Effector CD4-positive, alpha-beta T cell (primary cell): ENCODE results near the gene TASOR2.

Experiments
- DNase-seq: peaks from one replicate; pipeline ENCODE4 v3.0.0-alpha.2; 2020

The TASOR2 gene

GRCh38 chr10:5655121-5655520 lies 29.5 kb upstream of the TASOR2 start:
- no peak for DNase-seq

GRCh38 chr10:5656737-5657579 lies 27.7 kb upstream of the TASOR2 start:
- no peak for DNase-seq

- DNase-seq: no peak
Measured at GRCh38 chr10:5658871-5659618, 25.6 kb upstream of the TASOR2 start.

- no peak for DNase-seq
Measured at GRCh38 chr10:5659702-5660528, 24.7 kb upstream of the TASOR2 start.

GRCh38 chr10:5661043-5661442 lies 23.6 kb upstream of the TASOR2 start:
- no peak for DNase-seq

- DNase-seq: no peak
Measured at GRCh38 chr10:5662708-5663579, 21.7 kb upstream of the TASOR2 start.

- no peak for DNase-seq
Measured at GRCh38 chr10:5663692-5664427, 20.8 kb upstream of the TASOR2 start.

- no peak for DNase-seq
Measured at GRCh38 chr10:5665373-5666007, 19.1 kb upstream of the TASOR2 start.

GRCh38 chr10:5666008-5666840 lies 18.4 kb upstream of the TASOR2 start, which contains the start of gene ASB13:
ASB13 (minus strand) TSS chr10:5666595; CDS start chr10:5666551, 44 bp downstream.
- DNase-seq: peak; percentile 10

- no peak for DNase-seq
Measured at GRCh38 chr10:5666841-5667630, 17.6 kb upstream of the TASOR2 start.

GRCh38 chr10:5668429-5668828 lies 16.2 kb upstream of the TASOR2 start:
- DNase-seq: no peak

- DNase-seq: no peak
Measured at GRCh38 chr10:5669604-5670003, 15.0 kb upstream of the TASOR2 start.

- DNase-seq: no peak
Measured at GRCh38 chr10:5670662-5671375, 13.8 kb upstream of the TASOR2 start.

GRCh38 chr10:5678397-5679036 lies 6.1 kb upstream of the TASOR2 start:
- DNase-seq: no peak

GRCh38 chr10:5679037-5679435 lies 5.6 kb upstream of the TASOR2 start:
- DNase-seq: no peak

GRCh38 chr10:5679606-5680005 lies 5.0 kb upstream of the TASOR2 start:
- DNase-seq: no peak

GRCh38 chr10:5681930-5682329 lies 2.7 kb upstream of the TASOR2 start:
- DNase-seq: no peak

GRCh38 chr10:5683065-5683464 lies 1.6 kb upstream of the TASOR2 start:
- DNase-seq: no peak
